Measurements from ENCODE around the gene LPIN2.

The LPIN2 gene

GRCh38 chr18:3016585-3017297, 3.8 kb upstream of the LPIN2 start:
- Histone ChIP-seq H3K27ac (ENCODE audit: low read length) (no peak overlapping the region), H3K9ac (ENCODE audit: low read depth, low read length) (no peak overlapping the region), H3K36me3 (ENCODE audit: insufficient read depth, low read length) (peaks cover under 1% of the 10 kb centered on the region; the same call in 1 of the 2 replicates), H3K9me3 (ENCODE audit: insufficient read depth, low read length, severe bottlenecking) (no peaks in the 10 kb centered on the region), H4K20me1 (ENCODE audit: insufficient read depth, low read length) (peaks cover under 1% of the 10 kb centered on the region; the same call in 1 of the 2 replicates), H2AFZ (ENCODE audit: low read depth, low read length) (no peak overlapping the region), H3K27me3 (ENCODE audit: insufficient read depth, low read length, poor library complexity) (peaks cover 3% of the 10 kb centered on the region), H3K4me3 (ENCODE audit: low read depth in 1 of 2, low read length in 2 of 2) (no peak overlapping the region), H3K79me2 (ENCODE audit: insufficient read depth, low read length) (peaks cover 6% of the 10 kb centered on the region), H3K4me1 (ENCODE audit: insufficient read depth, low read length) (peaks cover 15% of the 10 kb centered on the region), H3K4me2 (ENCODE audit: insufficient read depth, low read length) (no peak overlapping the region)
- ATAC-seq (ENCODE audit: insufficient read depth, low read depth) (no peak), DNase-seq (no peak)
- TF ChIP-seq CTCF (IDR thresholded peaks at IDR 0.05; ENCODE audit: borderline replicate concordance, extremely low read depth, low read length, poor library complexity, severe bottlenecking) (no peak), EZH2 (IDR thresholded peaks at IDR 0.05; ENCODE audit: borderline replicate concordance, low read depth, low read length, severe bottlenecking) (no peak)

GRCh38 chr18:3015851-3016250, 2.9 kb upstream of the LPIN2 start:
- no peak overlapping the region for H3K4me3 ChIP-seq (ENCODE audit: low read depth in 1 of 2, low read length in 2 of 2)
- no peak overlapping the region for H3K27ac ChIP-seq (ENCODE audit: low read length)
- H2AFZ ChIP-seq (ENCODE audit: low read depth, low read length) = no peak overlapping the region
- H3K4me2 ChIP-seq (ENCODE audit: insufficient read depth, low read length) = no peak overlapping the region
- peaks cover 24% of the 10 kb centered on the region for H3K4me1 ChIP-seq (ENCODE audit: insufficient read depth, low read length)
- ATAC-seq (ENCODE audit: insufficient read depth, low read depth) = no peak
- peaks cover 6% of the 10 kb centered on the region; the same call in 1 of the 2 replicates for H4K20me1 ChIP-seq (ENCODE audit: insufficient read depth, low read length)
- H3K36me3 ChIP-seq (ENCODE audit: insufficient read depth, low read length) = peaks cover 8% of the 10 kb centered on the region
- no peaks in the 10 kb centered on the region for H3K9me3 ChIP-seq (ENCODE audit: insufficient read depth, low read length, severe bottlenecking)
- H3K9ac ChIP-seq (ENCODE audit: low read depth, low read length) = no peak overlapping the region
- no peak for DNase-seq
- H3K79me2 ChIP-seq (ENCODE audit: insufficient read depth, low read length) = peaks cover 15% of the 10 kb centered on the region
- TF ChIP-seq CTCF (IDR thresholded peaks at IDR 0.05; ENCODE audit: borderline replicate concordance, extremely low read depth, low read length, poor library complexity, severe bottlenecking) (no peak), EZH2 (IDR thresholded peaks at IDR 0.05; ENCODE audit: borderline replicate concordance, low read depth, low read length, severe bottlenecking) (no peak)
- H3K27me3 ChIP-seq (ENCODE audit: insufficient read depth, low read length, poor library complexity) = peaks cover 3% of the 10 kb centered on the region

- DNase-seq = no peak
- Histone ChIP-seq H3K9me3 (ENCODE audit: insufficient read depth, low read length, severe bottlenecking) (no peaks in the 10 kb centered on the region), H3K79me2 (ENCODE audit: insufficient read depth, low read length) (peaks cover 21% of the 10 kb centered on the region), H3K27ac (ENCODE audit: low read length) (no peak overlapping the region), H3K4me2 (ENCODE audit: insufficient read depth, low read length) (no peak overlapping the region), H3K27me3 (ENCODE audit: insufficient read depth, low read length, poor library complexity) (peaks cover 3% of the 10 kb centered on the region), H2AFZ (ENCODE audit: low read depth, low read length) (no peak overlapping the region), H3K4me1 (ENCODE audit: insufficient read depth, low read length) (peaks cover 28% of the 10 kb centered on the region), H3K9ac (ENCODE audit: low read depth, low read length) (no peak overlapping the region), H3K4me3 (ENCODE audit: low read depth in 1 of 2, low read length in 2 of 2) (no peak overlapping the region), H4K20me1 (ENCODE audit: insufficient read depth, low read length) (peaks cover 13% of the 10 kb centered on the region), H3K36me3 (ENCODE audit: insufficient read depth, low read length) (peaks cover 14% of the 10 kb centered on the region)
- ATAC-seq (ENCODE audit: insufficient read depth, low read depth) = no peak
- TF ChIP-seq EZH2 (IDR thresholded peaks at IDR 0.05; ENCODE audit: borderline replicate concordance, low read depth, low read length, severe bottlenecking) = no peak
- TF ChIP-seq CTCF (IDR thresholded peaks at IDR 0.05; ENCODE audit: borderline replicate concordance, extremely low read depth, low read length, poor library complexity, severe bottlenecking) = no peak
Observed at GRCh38 chr18:3015204-3015592, 2.3 kb upstream of the LPIN2 start.
